OCI-LY3 (cell line): Measurements from ENCODE around the gene DCLRE1C.

ENCODE experiments used
- EZH2phosphoT487 ChIP-seq: fragments of 200-600 bp; shearing (Covaris generic); IDR thresholded peaks from 2 replicates; pipeline ENCODE4 v1.6.1; 2018; ENCODE audit warnings: antibody characterized with exemption, mixed run types, low read depth
- TF ChIP-seq, protein P1 (sequence below): fragments of 200-600, 300-600 bp; sonication (generic); IDR thresholded peaks from 2 replicates; pipeline ENCODE4 v1.5.1; 2014; ENCODE audit warnings: antibody characterized with exemption, low read length, low read depth

DNA sequence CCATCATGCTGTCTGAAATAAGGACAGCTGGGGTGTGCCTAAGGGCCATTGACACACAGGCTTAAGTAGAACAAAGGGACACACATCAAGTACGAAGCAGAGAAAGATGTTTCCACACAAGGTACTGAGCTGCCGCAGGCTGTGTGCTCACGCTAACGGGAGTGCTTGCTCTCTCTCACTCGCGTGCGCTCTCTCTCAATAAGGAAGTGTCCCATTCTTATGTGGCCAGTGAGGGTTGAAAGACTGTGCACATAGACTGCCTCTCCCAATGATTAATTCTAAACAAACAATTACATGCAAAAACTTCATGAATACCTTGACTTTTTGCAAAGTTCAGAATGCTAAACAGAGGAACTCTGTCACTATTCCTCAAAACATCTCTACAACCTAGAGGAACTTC is 29.9 kb downstream of the DCLRE1C start:
- TF ChIP-seq, protein P1, sequence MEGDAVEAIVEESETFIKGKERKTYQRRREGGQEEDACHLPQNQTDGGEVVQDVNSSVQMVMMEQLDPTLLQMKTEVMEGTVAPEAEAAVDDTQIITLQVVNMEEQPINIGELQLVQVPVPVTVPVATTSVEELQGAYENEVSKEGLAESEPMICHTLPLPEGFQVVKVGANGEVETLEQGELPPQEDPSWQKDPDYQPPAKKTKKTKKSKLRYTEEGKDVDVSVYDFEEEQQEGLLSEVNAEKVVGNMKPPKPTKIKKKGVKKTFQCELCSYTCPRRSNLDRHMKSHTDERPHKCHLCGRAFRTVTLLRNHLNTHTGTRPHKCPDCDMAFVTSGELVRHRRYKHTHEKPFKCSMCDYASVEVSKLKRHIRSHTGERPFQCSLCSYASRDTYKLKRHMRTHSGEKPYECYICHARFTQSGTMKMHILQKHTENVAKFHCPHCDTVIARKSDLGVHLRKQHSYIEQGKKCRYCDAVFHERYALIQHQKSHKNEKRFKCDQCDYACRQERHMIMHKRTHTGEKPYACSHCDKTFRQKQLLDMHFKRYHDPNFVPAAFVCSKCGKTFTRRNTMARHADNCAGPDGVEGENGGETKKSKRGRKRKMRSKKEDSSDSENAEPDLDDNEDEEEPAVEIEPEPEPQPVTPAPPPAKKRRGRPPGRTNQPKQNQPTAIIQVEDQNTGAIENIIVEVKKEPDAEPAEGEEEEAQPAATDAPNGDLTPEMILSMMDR = no peak
- no peak for TF ChIP-seq EZH2phosphoT487
